ENCODE results near the gene DUSP5.

- TF ChIP-seq POLR2AphosphoS5 (IDR thresholded peaks at IDR 0.05) (no peak), CTCF (IDR thresholded peaks at IDR 0.05) (no peak)
These were observed 13.0 kb downstream of the DUSP5 start for GRCh38 chr10:110510730-110511129.

Measured in upper lobe of left lung (tissue), 4 donors.